NCI-H146 treated with DMSO at 0.1 percent for 48 hours (cell line): ENCODE results near the gene GLRB.
"Not testable (repeated sequence)": the region's sequence is repeated elsewhere in the genome, so short reads cannot be mapped to it uniquely, and the experiment has no call there.

Experiments used
- DNase-seq: peaks from one replicate; lab custom pipeline; 2025; ENCODE audit not compliant: unreplicated experiment; lab: John Stamatoyannopoulos, UW

The GLRB gene

DNA sequence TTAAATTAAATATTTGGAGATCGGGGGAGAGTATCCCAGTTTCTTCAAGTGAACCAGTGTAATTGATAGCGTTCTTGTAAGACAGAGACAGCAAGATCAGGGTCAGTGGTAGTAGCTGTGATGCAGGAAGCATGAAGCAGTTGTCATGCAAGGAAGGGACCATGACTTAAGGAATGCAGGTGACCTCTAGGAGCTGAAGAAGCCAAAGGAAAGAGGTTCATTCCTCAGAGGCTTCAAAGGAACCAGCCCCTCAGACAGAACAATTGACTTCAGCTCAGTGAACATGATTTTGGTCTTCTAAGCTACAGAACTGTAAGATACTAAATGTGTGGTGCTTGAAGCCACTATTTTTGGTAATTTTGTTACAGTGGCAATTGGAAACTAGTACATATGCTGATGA lies 51.6 kb downstream of the GLRB start:
- no peak for DNase-seq

DNA sequence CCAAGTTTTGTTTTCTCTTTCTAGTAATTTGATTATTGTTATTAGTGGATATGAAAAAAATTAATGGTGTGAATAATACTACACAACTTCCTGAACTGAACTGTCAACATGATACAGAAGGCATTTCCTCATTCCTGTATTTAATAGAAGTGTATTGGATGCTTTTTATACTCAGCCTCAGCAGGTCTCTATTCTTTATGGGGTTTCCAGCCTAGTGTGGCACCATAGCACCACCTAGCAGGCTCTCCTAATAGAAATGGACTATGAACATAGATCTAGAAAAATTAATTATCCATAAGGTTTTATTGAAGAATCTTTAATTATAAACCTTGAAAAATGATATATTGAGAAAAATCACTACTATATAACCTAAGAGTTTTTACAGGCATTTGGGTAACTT lies 52.4 kb downstream of the GLRB start:
- DNase-seq = peak; percentile 3

DNA sequence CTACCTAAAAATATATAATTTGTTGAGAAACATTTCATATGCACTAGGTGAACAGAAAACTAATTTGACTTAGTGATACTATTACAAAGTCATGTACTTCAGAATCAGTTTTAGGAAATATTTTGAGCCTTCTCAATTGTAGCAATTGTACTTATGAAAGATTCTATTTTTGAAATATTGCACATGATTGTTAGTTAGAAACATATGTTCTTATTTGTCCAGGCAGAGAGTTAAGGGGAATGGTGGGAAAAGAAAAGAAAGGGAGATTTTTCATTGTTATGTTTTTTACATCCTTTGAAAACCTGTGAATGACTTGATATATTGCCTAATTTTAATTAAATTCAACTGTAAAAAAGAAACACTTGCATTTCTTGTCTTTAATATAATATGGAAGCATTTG lies 66.0 kb downstream of the GLRB start:
- no peak for DNase-seq

- no peak for DNase-seq
Observed at GRCh38 chr4:157143369-157143768, 67.4 kb downstream of the GLRB start.

GRCh38 chr4:157151711-157152110 lies 75.8 kb downstream of the GLRB start:
- no peak for DNase-seq

- no peak for DNase-seq
Observed at GRCh38 chr4:157165935-157166610, 90.1 kb downstream of the GLRB start.

DNA sequence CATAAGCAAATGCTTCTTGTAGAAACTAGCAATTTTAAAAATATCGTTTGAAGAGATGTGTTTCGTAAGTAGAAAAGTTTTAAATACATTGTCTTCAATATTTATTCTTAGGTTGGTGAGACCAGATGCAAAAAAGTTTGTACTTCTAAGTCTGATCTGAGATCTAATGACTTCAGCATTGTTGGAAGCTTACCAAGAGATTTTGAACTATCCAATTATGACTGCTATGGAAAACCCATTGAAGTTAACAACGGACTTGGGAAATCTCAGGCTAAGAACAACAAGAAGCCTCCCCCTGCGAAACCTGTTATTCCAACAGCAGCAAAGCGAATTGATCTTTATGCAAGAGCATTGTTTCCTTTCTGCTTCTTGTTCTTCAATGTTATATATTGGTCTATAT lies 94.4 kb downstream of the GLRB start:
- no peak for DNase-seq

- no peak for DNase-seq
Observed at GRCh38 chr4:157172011-157172410, 96.1 kb downstream of the GLRB start.

DNA sequence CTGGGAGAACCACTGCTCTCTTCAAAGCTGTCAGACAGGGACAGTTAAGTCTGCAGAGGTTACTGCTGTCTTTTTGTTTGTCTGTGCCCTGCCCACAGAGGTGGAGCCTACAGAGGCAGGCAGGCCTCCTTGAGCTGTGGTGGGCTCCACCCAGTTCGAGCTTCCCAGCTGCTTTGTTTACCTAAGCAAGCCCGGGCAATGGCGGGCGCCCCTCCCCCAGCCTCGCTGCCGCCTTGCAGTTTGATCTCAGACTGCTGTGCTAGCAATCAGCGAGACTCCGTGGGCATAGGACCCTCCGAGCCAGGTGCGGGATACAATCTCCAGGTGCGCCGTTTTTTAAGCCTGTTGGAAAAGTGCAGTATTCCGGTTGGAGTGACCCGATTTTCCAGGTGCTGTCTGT lies 104.3 kb downstream of the GLRB start:
- DNase-seq = not testable (repeated sequence)

GRCh38 chr4:157184300-157184699 lies 108.3 kb downstream of the GLRB start:
- DNase-seq = no peak

DNA sequence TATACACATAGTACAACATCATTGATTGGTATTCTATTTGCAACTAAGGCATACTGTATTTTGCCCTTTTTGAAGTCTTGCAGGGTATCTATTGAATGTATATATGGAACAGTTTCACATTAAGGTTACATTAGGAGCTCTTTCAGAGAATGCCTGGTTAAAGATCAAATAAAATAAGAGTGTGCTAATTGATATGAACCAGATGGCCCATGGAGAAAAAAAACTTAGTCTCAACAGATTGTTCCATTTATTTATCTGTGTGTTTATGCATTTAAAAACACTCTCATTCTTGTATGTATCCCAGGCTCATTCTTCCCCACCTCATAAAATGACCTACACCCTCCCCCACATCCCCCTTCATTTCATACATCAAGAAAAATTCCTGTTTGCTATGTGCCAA lies 109.4 kb downstream of the GLRB start:
- DNase-seq = no peak

DNA sequence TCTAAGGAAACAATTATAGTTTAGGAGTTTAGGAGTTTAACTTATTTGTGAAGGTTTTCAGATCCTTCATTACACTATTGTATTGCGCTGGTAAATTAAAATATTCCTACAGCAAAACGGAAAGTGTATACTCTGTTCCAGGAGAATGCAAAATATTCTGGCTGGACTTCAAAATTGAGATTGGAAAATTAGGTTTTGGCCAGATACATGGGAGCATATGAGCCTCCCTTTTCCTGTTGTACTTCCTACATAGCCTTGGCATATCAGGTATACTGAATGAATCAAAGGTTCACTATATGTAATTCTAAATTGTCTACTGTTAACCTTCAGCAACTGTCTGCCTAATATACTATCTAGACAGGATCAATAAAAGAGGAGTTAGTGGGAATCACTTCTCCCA lies 119.4 kb downstream of the GLRB start:
- DNase-seq = no peak

- DNase-seq = no peak
Observed at GRCh38 chr4:157196046-157196445, 120.1 kb downstream of the GLRB start.

DNA sequence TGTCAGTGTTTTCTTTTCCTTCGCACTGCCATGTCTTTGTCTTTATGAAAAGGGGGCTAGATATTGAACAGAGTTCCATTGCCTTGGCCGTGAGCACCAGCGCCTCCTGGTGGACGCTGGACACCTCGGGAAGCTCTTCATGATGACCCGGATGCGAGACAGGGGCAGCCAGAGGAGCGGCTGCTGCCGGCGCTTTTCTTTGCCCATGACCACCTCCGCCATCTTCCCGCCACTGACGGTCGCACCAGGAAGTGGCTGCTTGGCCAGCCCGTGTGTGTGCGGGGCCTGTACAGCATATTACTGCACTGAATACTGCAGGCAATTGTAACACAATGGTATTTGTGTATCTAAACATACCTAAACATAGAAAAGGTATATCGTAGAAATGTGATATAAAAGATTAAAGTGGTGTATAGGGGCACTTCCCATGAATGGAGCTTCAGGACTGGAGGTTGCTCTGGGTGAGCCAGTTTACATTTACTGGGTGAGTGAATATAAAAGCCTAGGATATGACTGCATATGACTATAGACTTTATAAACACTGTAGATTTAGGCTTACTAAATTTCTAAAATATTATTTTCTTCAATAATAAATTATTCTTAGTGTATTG lies 128.8 kb downstream of the GLRB start:
- no peak for DNase-seq

- DNase-seq = no peak
Observed at GRCh38 chr4:157217708-157218107, 141.8 kb downstream of the GLRB start.

GRCh38 chr4:157219711-157220370 lies 143.9 kb downstream of the GLRB start:
- DNase-seq = peak; percentile 44

- DNase-seq = peak; percentile 57
Observed at GRCh38 chr4:157220371-157220881, 144.5 kb downstream of the GLRB start, which contains the start of gene GRIA2. Gene GRIA2, plus strand, starts transcription at chr4:157220728. Its CDS starts 315 bp downstream, at chr4:157221043.

DNA sequence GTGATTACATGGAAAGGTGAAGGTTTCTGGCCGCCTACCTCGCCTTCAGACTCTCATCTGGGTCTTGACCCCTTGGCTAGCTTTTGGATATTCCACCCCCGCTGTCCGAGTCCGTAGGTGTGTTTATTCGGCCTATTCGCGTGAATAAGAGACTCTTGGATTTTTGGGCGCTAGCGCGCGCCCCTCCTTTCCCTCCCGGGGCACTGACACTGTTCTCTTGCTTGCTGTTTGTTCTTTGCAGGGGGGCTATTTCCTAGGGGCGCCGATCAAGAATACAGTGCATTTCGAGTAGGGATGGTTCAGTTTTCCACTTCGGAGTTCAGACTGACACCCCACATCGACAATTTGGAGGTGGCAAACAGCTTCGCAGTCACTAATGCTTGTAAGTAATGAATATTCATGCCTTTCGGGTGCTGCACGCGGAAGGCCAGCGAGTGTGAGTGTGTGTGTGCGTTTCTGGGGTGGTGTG lies 145.5 kb downstream of the GLRB start:
- peak; percentile 48 for DNase-seq
